Activated naive CD8-positive, alpha-beta T cell treated with anti-CD3 and anti-CD28 coated beads, Interleukin-2, amount 50 U/mL, for 24 hours (primary cell): ENCODE results near the gene E2F1.
"Not testable (repeated sequence)": the region's sequence is repeated elsewhere in the genome, so short reads cannot be mapped to it uniquely, and the experiment has no call there.

Source experiments
- ATAC-seq: fragments of 150-1000 bp; cut with Tn5 transposase; one replicate; pipeline ENCODE4 v1.10.0; 2021
- DNase-seq: peaks from one replicate; pipeline ENCODE4 v3.0.0; 2021
- H3K27ac Mint-ChIP-seq: one replicate; pipeline ENCODE4 v1.8.0; 2021; ENCODE audit warnings: mild to moderate bottlenecking, mixed read lengths
- H3K27me3 Mint-ChIP-seq: one replicate; pipeline ENCODE4 v1.8.0; 2021; ENCODE audit warnings: mixed read lengths
- H3K36me3 Mint-ChIP-seq: one replicate; pipeline ENCODE4 v1.8.0; 2021; ENCODE audit warnings: low read depth, mixed read lengths
- H3K4me1 Mint-ChIP-seq: one replicate; pipeline ENCODE4 v1.8.0; 2021; ENCODE audit warnings: mixed read lengths
- H3K4me3 Mint-ChIP-seq: one replicate; pipeline ENCODE4 v1.8.0; 2021; ENCODE audit warnings: mild to moderate bottlenecking, moderate library complexity, mixed read lengths
- H3K9me3 Mint-ChIP-seq: one replicate; pipeline ENCODE4 v1.8.0; 2021; ENCODE audit warnings: mixed read lengths

The E2F1 gene

GRCh38 chr20:33644313-33645071, 41.7 kb downstream of the E2F1 start:
- no peaks in the 10 kb centered on the region for H3K27me3 Mint-ChIP-seq
- H3K27ac Mint-ChIP-seq = peak overlapping the region; percentile 18

GRCh38 chr20:33640287-33640686, 45.9 kb downstream of the E2F1 start:
- Mint-ChIP-seq H3K27ac (no peak overlapping the region), H3K4me3 (no peak overlapping the region), H3K4me1 (no peaks in the 10 kb centered on the region), H3K27me3 (no peaks in the 10 kb centered on the region), H3K36me3 (peaks cover 4% of the 10 kb centered on the region), H3K9me3 (no peaks in the 10 kb centered on the region)
- no peak for DNase-seq
- no peak for ATAC-seq

More at GRCh38 chr20:33644313-33645071, 41.7 kb downstream of the E2F1 start:
- Mint-ChIP-seq H3K36me3 (peaks cover 3% of the 10 kb centered on the region), H3K9me3 (no peaks in the 10 kb centered on the region), H3K4me3 (no peak overlapping the region), H3K4me1 (peaks cover 11% of the 10 kb centered on the region)
- ATAC-seq = no peak
- DNase-seq = no peak

GRCh38 chr20:33636776-33637175, 49.4 kb downstream of the E2F1 start:
- peaks cover 4% of the 10 kb centered on the region for H3K36me3 Mint-ChIP-seq
- ATAC-seq = no peak
- no peak overlapping the region for H3K27ac Mint-ChIP-seq

GRCh38 chr20:33635341-33635740, 50.8 kb downstream of the E2F1 start:
- H3K4me1 Mint-ChIP-seq = peaks cover 3% of the 10 kb centered on the region
- no peak overlapping the region for H3K27ac Mint-ChIP-seq
- no peaks in the 10 kb centered on the region for H3K27me3 Mint-ChIP-seq
- no peak for ATAC-seq
- no peak for DNase-seq
- no peak overlapping the region for H3K4me3 Mint-ChIP-seq
- H3K9me3 Mint-ChIP-seq = no peaks in the 10 kb centered on the region
- peaks cover 9% of the 10 kb centered on the region for H3K36me3 Mint-ChIP-seq

More at GRCh38 chr20:33636776-33637175, 49.4 kb downstream of the E2F1 start:
- peaks cover 3% of the 10 kb centered on the region for H3K4me1 Mint-ChIP-seq
- no peak for DNase-seq
- no peaks in the 10 kb centered on the region for H3K9me3 Mint-ChIP-seq
- no peak overlapping the region for H3K4me3 Mint-ChIP-seq
- no peaks in the 10 kb centered on the region for H3K27me3 Mint-ChIP-seq

- not testable (repeated sequence) for H3K4me1 Mint-ChIP-seq, ATAC-seq, H3K9me3 Mint-ChIP-seq, H3K4me3 Mint-ChIP-seq, H3K27me3 Mint-ChIP-seq, DNase-seq, H3K27ac Mint-ChIP-seq
- peaks cover 27% of the 10 kb centered on the region for H3K36me3 Mint-ChIP-seq
Observed at GRCh38 chr20:33631910-33632309, 54.3 kb downstream of the E2F1 start.

- ATAC-seq (no peak), DNase-seq (no peak)
- H3K27me3 Mint-ChIP-seq = no peaks in the 10 kb centered on the region
- no peaks in the 10 kb centered on the region for H3K9me3 Mint-ChIP-seq
- peaks cover 3% of the 10 kb centered on the region for H3K4me1 Mint-ChIP-seq
- H3K27ac Mint-ChIP-seq = peak overlapping the region; percentile 37
- H3K36me3 Mint-ChIP-seq = peaks cover 29% of the 10 kb centered on the region
- H3K4me3 Mint-ChIP-seq = no peak overlapping the region
Observed at GRCh38 chr20:33630507-33630906, 55.7 kb downstream of the E2F1 start.

- peaks cover 3% of the 10 kb centered on the region for H3K4me1 Mint-ChIP-seq
- peak overlapping the region; percentile 37 for H3K27ac Mint-ChIP-seq
- H3K4me3 Mint-ChIP-seq = no peak overlapping the region
- DNase-seq = no peak
- H3K27me3 Mint-ChIP-seq = no peaks in the 10 kb centered on the region
- H3K9me3 Mint-ChIP-seq = no peaks in the 10 kb centered on the region
- peaks cover 33% of the 10 kb centered on the region for H3K36me3 Mint-ChIP-seq
- no peak for ATAC-seq
Observed at GRCh38 chr20:33629979-33630378, 56.2 kb downstream of the E2F1 start.

- Mint-ChIP-seq H3K27me3 (no peaks in the 10 kb centered on the region), H3K9me3 (no peaks in the 10 kb centered on the region), H3K27ac (no peak overlapping the region), H3K4me1 (peaks cover 6% of the 10 kb centered on the region), H3K36me3 (peaks cover 34% of the 10 kb centered on the region), H3K4me3 (no peak overlapping the region)
- no peak for DNase-seq
- no peak for ATAC-seq
Observed at GRCh38 chr20:33629533-33629932, 56.7 kb downstream of the E2F1 start.

GRCh38 chr20:33627577-33628216, 58.5 kb downstream of the E2F1 start:
- Mint-ChIP-seq H3K36me3 (peaks cover 38% of the 10 kb centered on the region), H3K9me3 (no peaks in the 10 kb centered on the region), H3K4me1 (peaks cover 11% of the 10 kb centered on the region), H3K4me3 (no peak overlapping the region), H3K27ac (no peak overlapping the region), H3K27me3 (no peaks in the 10 kb centered on the region)
- DNase-seq (no peak), ATAC-seq (no peak)

GRCh38 chr20:33626190-33626589, 60.0 kb downstream of the E2F1 start:
- H3K36me3 Mint-ChIP-seq = peaks cover 38% of the 10 kb centered on the region
- H3K4me3 Mint-ChIP-seq = no peak overlapping the region
- peaks cover 11% of the 10 kb centered on the region for H3K4me1 Mint-ChIP-seq
- H3K9me3 Mint-ChIP-seq = no peaks in the 10 kb centered on the region
- H3K27me3 Mint-ChIP-seq = no peaks in the 10 kb centered on the region
- no peak overlapping the region for H3K27ac Mint-ChIP-seq
- DNase-seq = no peak
- ATAC-seq = no peak
